Activated naive CD4-positive, alpha-beta T cell (primary cell): Measurements from ENCODE around the gene MAN1B1.

Experiments used
- DNase-seq, 4 experiments: peaks; one replicate each; lab custom pipeline; 2025; lab: John Stamatoyannopoulos, UW

The MAN1B1 gene

DNA sequence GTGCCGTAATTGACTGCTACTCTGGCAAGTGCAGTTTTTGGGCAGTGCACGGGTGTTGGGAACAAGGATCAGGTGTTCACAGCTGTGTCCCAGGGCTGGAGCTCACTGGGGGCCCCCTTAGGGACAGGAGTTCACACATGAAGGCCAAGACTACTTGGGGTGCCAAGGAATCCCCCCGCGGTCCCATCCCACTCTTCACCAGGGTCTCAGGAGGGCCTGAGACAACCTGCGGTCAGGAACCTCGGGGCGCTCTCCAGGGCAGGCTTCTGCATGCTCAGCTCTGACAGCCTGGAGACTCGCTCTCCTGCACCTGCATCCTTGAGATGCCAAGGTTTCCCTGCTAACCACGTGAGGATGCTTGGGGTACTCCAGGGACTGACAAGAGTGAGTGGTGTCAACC is 2.3 kb upstream of the MAN1B1 start:
- DNase-seq: no peak

DNA sequence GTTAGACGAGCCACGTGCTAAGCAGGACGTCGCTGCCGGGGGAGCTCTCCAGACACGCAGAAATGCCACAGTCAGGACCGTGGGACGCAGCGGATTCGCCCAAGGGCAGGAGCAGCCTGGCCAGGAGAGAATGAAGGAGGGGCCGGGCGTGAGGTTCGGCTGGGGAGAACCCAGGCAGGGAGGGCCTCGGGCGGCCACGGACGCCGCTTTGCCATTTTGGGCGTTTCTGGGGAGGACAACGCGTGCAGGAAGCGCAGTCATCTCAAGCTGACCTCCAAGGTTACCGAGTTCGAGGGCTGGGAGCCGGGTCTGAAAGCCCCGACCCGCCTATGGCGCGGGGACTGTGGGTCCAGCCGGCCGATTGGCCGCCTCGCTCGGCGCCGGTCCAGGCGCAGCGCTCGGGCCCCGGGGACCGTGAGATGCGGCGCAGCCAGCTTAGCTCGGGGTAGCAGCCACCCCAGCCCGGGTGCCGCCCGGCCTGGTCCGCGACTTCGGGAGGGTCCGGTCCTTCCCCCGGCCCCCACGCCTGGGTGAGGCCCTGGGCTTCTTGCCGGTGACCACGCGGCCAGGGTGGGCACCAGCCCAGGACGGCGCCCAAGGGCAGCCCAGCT is 760 bp upstream of the MAN1B1 start:
- peak in 1 of 4 experiments; percentile 44 for DNase-seq

DNA sequence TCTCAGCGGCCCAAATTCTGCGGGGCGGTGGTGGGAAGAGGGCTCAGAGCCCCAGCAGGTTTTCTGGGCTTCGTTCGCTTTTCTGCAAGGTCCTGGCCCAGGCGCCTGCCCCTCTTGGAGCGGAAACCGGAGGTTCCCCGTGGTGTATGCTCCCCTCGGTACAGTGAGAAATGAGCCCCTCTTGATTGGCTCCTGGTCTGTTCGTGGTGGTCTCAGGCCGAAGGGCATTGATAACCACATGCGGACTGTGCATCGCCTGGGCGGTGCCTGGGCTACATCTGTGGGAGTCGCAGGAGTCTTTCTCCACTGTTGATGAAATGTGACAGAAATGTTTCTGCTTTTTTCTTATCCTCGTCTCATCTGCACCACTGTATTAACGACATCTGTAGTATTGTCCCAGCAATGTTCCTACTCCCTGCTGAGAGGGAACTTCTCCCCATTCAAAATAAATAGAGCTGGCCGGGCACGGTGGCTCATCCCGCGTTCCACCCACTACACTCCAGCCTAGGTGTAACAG is 682 bp downstream of the MAN1B1 start:
- no peak for DNase-seq

DNA sequence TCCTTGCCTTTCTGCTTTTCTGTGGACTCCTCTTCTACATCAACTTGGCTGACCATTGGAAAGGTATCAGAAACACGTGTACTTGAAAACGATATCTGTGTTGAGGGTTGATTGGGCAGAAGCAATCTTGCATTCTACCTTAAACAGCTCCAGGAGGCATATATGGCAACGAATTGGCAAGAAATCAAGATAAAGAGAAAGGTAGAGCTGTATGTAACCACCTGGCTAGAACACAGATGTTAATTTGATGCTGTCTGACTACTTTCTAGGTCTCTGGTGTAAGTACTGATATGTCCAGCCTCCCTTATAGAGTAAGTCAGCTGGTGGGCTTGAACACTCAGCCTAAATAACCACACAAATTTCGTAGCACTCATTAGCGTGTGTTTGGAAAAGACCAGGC is 1.3 kb downstream of the MAN1B1 start:
- DNase-seq: no peak

DNA sequence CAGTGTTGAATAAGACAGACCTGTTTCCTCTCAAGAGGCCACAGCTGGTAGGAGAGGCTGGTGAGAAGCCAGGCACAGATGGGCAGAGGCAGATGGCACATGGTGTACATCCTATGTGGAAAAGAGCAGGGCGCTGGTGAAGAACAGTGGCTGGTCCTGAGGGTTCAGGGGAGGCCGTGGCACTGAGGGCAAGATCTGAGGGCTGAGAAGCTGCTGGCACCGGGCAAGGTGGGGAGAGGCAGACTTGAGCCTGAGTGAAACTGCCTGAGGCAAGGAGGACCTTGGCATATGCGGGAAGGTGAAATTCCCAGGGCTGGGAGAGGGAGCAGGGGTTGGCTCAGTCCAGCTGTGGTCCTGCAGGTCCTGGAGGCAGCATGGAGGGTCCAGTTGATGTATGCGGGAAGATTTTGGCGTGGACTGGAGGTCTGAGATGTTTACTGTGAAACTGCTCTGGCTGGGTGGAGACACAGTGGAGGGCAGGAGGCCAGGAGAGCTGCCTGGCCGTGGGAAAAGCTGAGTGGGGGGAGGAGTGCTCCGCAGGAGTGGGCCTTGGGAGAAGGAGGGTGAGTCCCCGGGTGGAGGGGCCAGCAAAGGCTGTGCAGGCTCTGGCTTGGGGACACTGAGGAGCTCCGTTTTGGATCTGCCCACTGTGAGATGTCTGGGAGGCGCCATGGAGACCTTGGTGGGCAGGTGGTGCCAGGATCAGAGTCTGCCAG is 2.6 kb downstream of the MAN1B1 start:
- no peak for DNase-seq

DNA sequence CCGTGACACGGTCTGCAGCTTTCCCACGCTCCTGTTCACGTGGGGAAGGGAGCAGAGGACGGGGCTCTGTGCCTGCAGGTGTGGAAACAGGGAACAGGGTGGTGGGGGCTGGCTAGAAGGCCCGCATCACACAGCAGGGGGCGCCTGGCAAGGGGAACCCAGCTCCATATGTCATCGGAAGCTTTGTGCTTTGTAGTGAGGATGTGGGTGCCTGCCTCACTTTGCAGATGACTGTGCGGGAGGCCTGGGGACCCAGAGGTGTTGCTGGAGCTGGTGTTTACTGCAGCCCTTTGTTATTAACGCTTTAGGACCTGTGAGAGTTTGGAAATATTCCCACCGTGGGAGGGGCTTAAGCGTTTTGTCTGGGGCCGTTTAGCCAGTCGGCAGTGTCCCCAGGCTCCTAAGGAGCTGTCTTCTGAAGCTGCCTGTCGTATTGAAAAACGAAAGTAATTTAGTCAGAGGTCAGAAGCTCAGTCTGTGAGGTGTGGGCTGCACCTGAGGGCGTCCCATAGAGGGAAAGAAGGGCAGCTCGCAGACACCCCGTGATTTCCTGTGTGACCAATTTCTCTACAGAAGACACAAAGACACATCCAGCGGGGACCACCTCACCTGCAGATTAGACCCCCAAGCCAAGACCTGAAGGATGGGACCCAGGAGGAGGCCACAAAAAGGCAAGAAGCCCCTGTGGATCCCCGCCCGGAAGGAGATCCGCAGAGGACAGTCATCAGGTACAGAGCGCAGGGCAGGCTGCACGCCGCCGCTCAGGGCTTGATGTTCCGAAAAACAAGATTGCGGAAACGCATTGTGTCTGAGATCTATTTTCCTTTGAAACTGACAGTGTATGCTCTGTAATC is 9.1 kb downstream of the MAN1B1 start:
- DNase-seq: peak; percentile 48 to 82 (median 65)

DNA sequence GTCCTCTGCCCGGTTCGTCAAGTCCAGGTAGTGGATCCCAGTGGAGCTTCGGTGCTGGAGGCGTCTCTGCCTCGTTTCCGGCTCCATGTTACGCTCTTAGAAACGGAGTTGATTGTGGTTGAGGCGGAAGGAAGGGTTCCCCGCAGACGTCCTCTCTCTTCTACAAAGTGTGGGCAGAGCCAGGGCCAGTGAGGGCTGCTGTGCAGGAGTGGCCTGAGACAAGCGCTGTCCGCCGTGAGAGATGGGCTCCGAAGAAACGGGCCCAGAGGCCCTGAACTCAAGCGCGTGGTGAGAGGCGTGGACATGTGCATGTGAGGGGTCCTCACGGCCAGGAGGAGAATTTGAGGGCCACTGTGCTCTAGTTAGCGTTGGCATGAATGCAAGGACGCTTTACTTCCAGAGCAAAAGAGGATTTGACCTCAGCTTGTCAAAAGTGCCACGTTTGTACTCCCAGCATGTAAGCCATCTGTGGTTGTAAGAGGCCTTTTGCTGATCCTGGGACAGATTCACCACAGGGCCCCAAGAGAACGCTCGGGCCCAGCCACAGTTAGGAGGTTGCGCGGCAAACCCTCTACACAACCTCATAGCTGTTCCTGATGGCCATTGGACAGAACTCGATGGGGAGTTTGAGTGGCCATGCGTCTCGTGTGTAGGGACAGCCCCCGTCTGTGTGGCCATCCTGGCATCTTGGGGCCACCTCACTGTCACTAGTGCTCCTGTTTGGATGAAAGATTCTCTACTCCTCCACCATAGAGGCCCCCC is 10.2 kb downstream of the MAN1B1 start:
- DNase-seq: no peak

DNA sequence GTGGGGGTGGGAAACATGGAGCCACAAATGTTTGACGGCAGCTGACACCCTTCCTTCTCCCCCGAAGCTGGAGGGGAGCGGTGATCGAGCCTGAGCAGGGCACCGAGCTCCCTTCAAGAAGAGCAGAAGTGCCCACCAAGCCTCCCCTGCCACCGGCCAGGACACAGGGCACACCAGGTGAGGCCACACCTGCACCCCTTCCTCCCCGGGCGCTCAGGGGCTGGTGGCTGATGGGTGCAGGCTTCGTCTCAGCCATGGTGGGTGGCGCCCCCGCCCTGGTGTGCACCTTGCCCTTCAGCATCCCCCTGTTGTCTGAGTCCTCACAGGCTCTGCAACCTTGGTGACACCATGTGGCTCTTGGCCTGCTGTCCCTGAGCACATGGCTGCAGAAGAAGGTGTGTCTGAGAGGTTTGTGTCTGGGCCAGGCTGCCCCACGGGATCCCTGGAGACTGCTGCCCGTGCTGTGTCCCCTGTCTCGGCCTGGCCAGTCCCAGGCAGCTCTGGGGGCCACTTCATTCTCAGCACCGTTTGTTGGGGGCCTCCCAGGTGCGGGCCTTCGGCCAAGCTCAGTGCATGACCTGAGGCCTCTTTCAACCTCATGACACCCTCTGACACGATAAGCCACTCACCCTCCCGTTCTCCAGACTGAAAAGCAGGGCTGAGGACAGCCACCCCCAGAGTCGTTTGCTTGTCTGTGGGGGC is 11.1 kb downstream of the MAN1B1 start:
- DNase-seq: no peak

DNA sequence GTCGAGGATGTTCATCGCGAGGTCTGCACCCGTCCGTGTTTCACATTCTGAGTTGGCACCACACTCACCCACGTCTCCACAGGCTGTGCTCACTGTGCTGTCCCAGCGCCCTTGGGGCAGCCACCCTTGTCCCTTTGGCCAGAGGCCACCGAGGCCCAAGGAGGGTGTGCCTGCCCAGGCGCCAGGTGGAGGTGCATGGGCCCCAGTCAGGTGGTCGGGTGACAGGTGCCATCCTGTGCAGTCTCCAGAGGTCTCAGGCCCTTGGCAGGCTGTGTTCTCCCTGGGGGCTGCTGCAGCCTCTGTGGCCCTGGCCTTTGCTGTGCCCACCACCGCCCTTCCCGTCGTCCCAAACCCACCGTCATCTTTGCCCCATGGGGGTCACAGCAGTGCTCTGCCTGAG is 12.4 kb downstream of the MAN1B1 start:
- no peak for DNase-seq

DNA sequence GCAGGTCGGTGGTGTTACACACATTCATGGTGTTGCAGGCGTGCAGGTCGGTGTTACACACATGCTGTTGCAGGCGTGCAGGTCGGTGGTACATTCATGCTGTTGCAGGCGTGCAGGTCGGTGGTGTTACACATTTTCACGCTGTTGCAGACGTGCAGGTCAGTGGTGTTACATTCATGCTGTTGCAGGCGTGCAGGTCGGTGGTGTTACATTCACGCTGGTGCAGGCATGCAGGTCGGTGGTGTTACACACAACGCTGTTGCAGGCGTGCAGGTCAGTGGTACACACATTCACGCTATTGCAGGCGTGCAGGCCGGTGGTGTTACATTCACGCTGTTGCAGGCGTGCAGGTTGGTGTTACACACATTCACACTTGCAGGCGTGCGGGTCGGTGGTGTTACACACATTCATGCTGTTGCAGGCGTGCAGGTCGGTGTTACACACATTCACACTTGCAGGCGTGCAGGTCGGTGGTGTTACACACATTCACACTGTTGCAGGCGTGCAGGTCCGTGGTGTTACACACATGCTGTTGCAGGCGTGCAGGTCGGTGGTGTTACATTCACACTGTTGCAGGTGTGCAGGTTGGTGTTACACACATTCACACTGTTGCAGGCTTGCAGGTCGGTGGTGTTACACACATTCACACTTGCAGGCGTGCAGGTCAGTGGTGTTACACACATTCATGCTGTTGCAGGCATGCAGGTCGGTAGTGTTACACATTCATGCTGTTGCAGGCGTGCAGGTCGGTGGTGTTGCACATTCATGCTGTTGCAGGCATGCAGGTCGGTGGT is 16.6 kb downstream of the MAN1B1 start:
- no peak for DNase-seq

DNA sequence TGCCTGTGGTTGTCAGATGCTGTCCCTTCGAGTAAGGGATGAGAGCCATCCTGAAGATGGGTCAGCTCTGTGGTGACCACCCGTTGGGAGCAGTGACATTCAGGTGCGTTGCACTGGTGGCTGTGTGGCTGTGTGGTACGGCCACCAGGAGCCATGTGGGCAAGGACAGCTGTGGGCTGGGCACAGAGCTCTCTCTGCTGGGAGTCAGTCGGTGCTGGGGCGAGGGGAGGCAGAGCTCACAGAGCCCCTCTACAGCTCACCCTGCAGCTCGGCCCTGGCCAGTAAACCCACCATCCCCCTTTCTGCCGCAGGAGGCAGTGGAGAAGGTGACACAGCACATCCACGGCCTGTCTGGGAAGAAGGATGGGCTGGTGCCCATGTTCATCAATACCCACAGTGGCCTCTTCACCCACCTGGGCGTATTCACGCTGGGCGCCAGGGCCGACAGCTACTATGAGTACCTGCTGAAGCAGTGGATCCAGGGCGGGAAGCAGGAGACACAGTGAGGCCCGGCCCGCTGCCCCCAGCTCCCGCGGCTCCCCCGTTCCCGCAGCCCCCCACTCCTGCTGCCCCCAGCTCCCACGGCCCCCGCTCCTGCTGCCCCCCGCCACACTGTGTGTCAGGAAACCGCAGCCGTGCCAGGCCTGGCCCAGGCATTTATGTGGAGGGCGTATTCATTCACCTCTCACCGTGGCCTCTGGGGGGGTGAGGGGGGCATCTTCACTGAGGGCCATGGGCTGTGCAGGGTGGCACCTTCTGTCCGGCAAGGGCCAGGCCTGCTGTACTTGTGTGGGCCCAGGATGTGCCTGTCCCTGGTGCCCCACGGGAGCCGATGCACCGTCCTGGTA is 19.3 kb downstream of the MAN1B1 start:
- DNase-seq: no peak

DNA sequence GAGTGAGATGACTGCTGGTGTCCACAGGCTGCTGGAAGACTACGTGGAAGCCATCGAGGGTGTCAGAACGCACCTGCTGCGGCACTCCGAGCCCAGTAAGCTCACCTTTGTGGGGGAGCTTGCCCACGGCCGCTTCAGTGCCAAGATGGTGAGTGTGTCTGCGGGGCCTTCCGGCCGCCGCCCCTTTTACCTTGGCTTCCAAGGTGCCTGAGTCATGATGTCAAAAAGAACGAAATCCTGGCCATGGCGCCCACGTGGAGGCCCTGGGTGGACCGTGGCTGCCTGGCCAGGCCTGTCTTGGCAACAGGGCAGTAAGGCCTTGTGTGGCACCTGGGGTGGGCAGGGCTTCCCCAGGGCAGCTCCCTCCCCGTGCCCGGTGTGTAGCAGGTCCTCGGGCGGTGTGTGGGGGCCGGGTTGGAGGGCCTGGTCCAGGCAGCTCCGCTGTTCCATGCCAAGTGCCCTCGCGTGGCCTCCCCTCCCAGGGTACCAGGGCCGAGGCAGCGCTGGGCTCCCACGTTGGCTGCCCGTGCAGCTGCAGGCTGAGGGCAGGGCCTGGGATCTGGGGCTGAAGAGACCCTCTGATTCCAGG is 20.0 kb downstream of the MAN1B1 start:
- DNase-seq: no peak

DNA sequence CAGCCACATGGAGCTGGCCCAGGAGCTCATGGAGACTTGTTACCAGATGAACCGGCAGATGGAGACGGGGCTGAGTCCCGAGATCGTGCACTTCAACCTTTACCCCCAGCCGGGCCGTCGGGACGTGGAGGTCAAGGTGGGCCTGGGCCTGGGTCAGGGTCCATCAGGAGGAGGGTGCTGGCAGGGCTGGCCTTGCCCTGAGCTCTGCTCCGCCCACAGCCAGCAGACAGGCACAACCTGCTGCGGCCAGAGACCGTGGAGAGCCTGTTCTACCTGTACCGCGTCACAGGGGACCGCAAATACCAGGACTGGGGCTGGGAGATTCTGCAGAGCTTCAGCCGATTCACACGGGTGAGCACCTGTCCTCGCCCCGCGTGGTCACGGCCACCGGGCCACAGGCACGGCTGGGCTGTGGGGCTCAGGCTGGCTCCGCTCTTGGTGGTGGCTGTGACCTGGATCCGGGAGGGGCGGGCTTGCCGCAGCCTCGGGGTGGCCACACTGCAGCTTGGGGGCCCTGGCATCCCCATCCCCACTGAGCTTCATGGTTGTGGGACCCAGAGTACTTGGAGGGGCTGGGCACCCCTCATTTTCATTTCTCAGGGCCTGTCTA is 20.6 kb downstream of the MAN1B1 start:
- no peak for DNase-seq

DNA sequence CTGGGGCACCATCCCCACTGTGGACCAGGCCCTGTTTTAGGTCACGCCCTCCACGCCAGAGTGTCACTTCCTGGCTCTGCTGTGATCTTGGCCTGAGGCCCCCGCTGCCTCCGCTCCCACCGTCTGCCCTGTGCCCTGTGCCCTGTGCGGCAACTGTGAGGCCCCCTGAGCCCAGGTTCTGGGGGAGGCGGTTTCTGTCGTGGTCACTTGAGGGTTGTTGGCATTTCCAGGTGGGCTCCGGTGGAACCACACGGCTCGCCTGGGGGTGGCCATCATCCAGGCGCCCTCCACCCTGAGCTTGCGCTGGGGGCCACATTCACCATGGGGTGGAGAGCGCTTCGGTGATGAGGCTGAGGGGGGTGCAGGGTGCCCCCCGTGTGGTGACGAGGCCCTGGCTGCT is 21.2 kb downstream of the MAN1B1 start:
- no peak for DNase-seq

DNA sequence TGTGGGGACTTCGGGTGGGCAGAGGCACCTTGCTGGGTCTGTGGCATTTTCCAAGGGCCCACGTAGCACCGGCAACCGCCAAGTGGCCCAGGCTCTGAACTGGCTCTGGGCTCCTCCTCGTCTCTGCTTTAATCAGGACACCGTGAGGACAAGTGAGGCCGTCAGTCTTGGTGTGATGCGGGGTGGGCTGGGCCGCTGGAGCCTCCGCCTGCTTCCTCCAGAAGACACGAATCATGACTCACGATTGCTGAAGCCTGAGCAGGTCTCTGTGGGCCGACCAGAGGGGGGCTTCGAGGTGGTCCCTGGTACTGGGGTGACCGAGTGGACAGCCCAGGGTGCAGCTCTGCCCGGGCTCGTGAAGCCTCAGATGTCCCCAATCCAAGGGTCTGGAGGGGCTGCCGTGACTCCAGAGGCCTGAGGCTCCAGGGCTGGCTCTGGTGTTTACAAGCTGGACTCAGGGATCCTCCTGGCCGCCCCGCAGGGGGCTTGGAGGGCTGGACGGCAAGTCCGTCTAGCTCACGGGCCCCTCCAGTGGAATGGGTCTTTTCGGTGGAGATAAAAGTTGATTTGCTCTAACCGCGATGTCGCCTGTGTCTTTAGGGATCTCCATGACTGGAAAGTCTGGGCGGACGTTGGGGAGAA is 21.9 kb downstream of the MAN1B1 start:
- no peak for DNase-seq

DNA sequence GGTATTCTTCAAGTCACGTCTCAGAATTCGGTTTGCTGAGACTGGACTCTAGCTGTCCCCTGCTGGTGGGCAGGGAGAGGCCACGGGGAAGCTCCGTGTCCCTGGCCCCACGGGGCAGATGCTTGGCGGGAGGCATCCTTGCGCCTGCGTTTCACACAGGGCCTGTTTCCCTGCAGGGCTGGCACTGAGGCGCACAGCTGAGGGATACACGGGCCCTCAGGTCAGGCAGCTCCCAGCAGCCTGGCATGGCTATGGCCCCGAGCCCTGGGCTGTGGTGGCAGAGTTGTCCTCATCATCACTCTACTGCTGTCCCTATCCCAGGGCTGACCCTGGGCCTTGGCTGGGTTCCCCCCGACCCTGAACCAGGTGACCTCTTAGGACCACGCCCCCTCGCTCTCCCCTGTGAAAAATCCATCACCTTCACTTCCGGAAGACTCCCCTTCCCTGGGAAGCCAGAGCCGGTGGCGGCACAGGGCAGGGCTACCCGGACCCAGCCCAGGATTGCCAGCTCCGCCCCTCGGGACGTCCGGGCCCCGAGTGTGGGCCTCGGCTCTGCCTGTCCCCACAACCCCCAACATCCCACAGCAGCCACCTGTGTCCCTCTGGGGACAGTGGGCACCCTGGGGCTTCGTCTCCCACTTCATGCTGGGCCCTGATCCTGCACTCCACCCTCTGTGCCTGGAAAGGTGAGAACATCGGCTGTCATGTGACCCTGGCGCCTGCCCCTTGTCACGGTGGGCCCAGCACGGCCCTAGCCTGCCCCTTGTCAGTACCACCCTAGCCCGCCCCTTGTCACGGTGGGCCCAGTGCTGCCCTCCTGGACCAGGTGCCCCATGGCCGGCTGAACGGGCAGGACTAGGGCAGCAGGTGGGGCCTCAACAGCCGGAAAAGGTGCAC is 22.7 kb downstream of the MAN1B1 start:
- no peak for DNase-seq
